ENCODE results near the gene TNFRSF18.

Gene TNFRSF18

GRCh38 chr1:1194723-1195122, 11.7 kb downstream of the TNFRSF18 start:
- H3K4me3 ChIP-seq = no peak overlapping the region
- intact Hi-C loops (cut with DNase I; ENCODE audit: low total_unique reads) = no loop called here
- H3K36me3 ChIP-seq = no peaks in the 10 kb centered on the region
- TF ChIP-seq CTCF (IDR thresholded peaks at IDR 0.05) = no peak
- H3K27ac ChIP-seq = no peak overlapping the region
- H3K9me3 ChIP-seq = peaks cover 0 to 9% (median 0%) of the 10 kb centered on the region in 3 donors
- no peaks in the 10 kb centered on the region for H3K4me1 ChIP-seq
- no peak for DNase-seq
- peaks cover 0 to 21% of the 10 kb centered on the region in 2 donors for H3K27me3 ChIP-seq

GRCh38 chr1:1191734-1192133, 14.7 kb downstream of the TNFRSF18 start:
- H3K4me3 ChIP-seq = no peak overlapping the region
- intact Hi-C loops (cut with DNase I; ENCODE audit: low total_unique reads) = no loop called here
- H3K9me3 ChIP-seq = peaks cover 0 to 9% (median 0%) of the 10 kb centered on the region in 3 donors
- no peaks in the 10 kb centered on the region for H3K36me3 ChIP-seq
- no peak for DNase-seq
- H3K27ac ChIP-seq = no peak overlapping the region
- no peaks in the 10 kb centered on the region for H3K4me1 ChIP-seq
- no peaks in the 10 kb centered on the region for H3K27me3 ChIP-seq
- TF ChIP-seq CTCF (IDR thresholded peaks at IDR 0.05) = no peak

- intact Hi-C loops (cut with DNase I; ENCODE audit: low total_unique reads) = no loop called here
- no peak for DNase-seq
- H3K36me3 ChIP-seq = no peaks in the 10 kb centered on the region
- H3K27me3 ChIP-seq = no peaks in the 10 kb centered on the region
- H3K4me3 ChIP-seq = no peak overlapping the region
- no peaks in the 10 kb centered on the region for H3K9me3 ChIP-seq
- H3K27ac ChIP-seq = no peak overlapping the region
- no peaks in the 10 kb centered on the region for H3K4me1 ChIP-seq
- TF ChIP-seq CTCF (IDR thresholded peaks at IDR 0.05) = no peak
Measured at GRCh38 chr1:1189111-1189510, 17.3 kb downstream of the TNFRSF18 start.

GRCh38 chr1:1187938-1188337, 18.5 kb downstream of the TNFRSF18 start:
- intact Hi-C loops (cut with DNase I; ENCODE audit: low total_unique reads) = no loop called here
- H3K27me3 ChIP-seq = peaks cover 0 to 8% of the 10 kb centered on the region in 2 donors
- no peak overlapping the region for H3K4me3 ChIP-seq
- no peak overlapping the region for H3K27ac ChIP-seq
- DNase-seq = no peak
- no peaks in the 10 kb centered on the region for H3K4me1 ChIP-seq
- H3K9me3 ChIP-seq = no peaks in the 10 kb centered on the region
- H3K36me3 ChIP-seq = no peaks in the 10 kb centered on the region
- TF ChIP-seq CTCF (IDR thresholded peaks at IDR 0.05) = no peak

GRCh38 chr1:1185101-1185765, 21.2 kb downstream of the TNFRSF18 start:
- no peak for TF ChIP-seq CTCF (IDR thresholded peaks at IDR 0.05)
- Histone ChIP-seq H3K27me3 (peaks cover 0 to 31% of the 10 kb centered on the region in 2 donors), H3K36me3 (no peaks in the 10 kb centered on the region), H3K9me3 (no peaks in the 10 kb centered on the region), H3K27ac (no peak overlapping the region), H3K4me3 (no peak overlapping the region), H3K4me1 (no peaks in the 10 kb centered on the region)
- DNase-seq = no peak
- intact Hi-C loops (cut with DNase I; ENCODE audit: low total_unique reads) = no loop called here
